ENCODE results near the gene COLEC12.

The COLEC12 gene

GRCh38 chr18:416930-417329 is 83.6 kb downstream of the COLEC12 start:
- TF ChIP-seq, protein P1, sequence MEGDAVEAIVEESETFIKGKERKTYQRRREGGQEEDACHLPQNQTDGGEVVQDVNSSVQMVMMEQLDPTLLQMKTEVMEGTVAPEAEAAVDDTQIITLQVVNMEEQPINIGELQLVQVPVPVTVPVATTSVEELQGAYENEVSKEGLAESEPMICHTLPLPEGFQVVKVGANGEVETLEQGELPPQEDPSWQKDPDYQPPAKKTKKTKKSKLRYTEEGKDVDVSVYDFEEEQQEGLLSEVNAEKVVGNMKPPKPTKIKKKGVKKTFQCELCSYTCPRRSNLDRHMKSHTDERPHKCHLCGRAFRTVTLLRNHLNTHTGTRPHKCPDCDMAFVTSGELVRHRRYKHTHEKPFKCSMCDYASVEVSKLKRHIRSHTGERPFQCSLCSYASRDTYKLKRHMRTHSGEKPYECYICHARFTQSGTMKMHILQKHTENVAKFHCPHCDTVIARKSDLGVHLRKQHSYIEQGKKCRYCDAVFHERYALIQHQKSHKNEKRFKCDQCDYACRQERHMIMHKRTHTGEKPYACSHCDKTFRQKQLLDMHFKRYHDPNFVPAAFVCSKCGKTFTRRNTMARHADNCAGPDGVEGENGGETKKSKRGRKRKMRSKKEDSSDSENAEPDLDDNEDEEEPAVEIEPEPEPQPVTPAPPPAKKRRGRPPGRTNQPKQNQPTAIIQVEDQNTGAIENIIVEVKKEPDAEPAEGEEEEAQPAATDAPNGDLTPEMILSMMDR (IDR thresholded peaks at IDR 0.05; ENCODE audit: insufficient read depth, low read depth, low read length, missing control alignments), result no peak
- no peak for DNase-seq (ENCODE audit: low read depth)

GRCh38 chr18:415617-416612 is 84.6 kb downstream of the COLEC12 start:
- TF ChIP-seq, protein P1 (IDR thresholded peaks at IDR 0.05; ENCODE audit: insufficient read depth, low read depth, low read length, missing control alignments), result no peak
- no peak overlapping the region for H3K4me3 ChIP-seq (ENCODE audit: low read length)
- DNase-seq (ENCODE audit: low read depth), result no peak

More at GRCh38 chr18:416930-417329, 83.6 kb downstream of the COLEC12 start:
- H3K4me3 ChIP-seq (ENCODE audit: low read length), result no peak overlapping the region

- DNase-seq (ENCODE audit: low read depth), result no peak
- H3K4me3 ChIP-seq (ENCODE audit: low read length), result no peak overlapping the region
Observed at GRCh38 chr18:415047-415446, 85.5 kb downstream of the COLEC12 start.

DNA sequence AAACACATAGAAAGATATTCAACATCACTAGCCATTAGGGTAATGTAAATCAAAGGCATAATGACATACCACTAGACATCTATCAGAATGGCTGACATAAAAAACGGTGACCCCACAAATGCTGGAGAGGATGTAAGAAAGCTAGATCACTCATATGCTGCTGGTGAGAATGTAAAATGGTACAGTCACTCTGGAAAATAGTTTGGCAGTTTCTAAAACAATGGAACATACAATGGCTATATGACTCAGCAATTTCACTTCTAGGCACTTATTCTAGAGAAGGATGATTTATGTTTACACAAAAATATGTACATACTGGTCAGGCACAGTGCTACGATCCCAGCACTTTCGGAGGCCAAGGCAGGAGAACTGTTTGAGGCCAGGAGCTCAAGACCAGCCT is 87.3 kb downstream of the COLEC12 start:
- DNase-seq (ENCODE audit: low read depth), result no peak
- TF ChIP-seq, protein P1 (IDR thresholded peaks at IDR 0.05; ENCODE audit: insufficient read depth, low read depth, low read length, missing control alignments), result no peak
- no peak overlapping the region for H3K4me3 ChIP-seq (ENCODE audit: low read length)

More at GRCh38 chr18:415047-415446, 85.5 kb downstream of the COLEC12 start:
- TF ChIP-seq, protein P1 (IDR thresholded peaks at IDR 0.05; ENCODE audit: insufficient read depth, low read depth, low read length, missing control alignments), result no peak

DNA sequence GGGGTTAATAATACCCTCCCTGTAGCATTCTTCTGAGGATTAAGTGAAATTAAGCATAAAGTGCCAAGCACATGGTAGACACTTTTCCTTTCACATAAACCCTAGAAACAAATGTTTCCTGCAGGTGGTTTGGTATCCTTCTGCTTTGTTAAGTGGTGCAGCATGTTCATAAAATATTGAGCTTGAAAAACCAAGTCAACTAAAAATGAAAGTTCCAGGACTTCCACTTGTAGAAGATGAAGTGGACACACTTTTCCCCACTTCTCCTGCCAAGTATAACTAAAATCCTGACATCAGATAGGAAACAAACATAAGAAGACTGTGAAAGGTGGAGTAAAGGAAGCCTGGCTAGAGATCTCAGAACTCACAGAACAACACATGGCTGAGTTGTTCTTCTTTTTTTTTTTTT is 90.5 kb downstream of the COLEC12 start:
- TF ChIP-seq, protein P1 (IDR thresholded peaks at IDR 0.05; ENCODE audit: insufficient read depth, low read depth, low read length, missing control alignments), result no peak
- no peak overlapping the region for H3K4me3 ChIP-seq (ENCODE audit: low read length)
- DNase-seq (ENCODE audit: low read depth), result no peak

- H3K4me3 ChIP-seq (ENCODE audit: low read length), result no peak overlapping the region
- TF ChIP-seq, protein P1 (IDR thresholded peaks at IDR 0.05; ENCODE audit: insufficient read depth, low read depth, low read length, missing control alignments), result no peak
- DNase-seq (ENCODE audit: low read depth), result no peak
Observed at GRCh38 chr18:408367-408766, 92.1 kb downstream of the COLEC12 start.
